ACHN (cell line): Measurements from ENCODE around the gene AMBRA1.

Source experiments
- DNase-seq: peaks from one replicate; pipeline ENCODE4 v3.0.0-alpha.2; 2015
- in situ Hi-C: cut with HindIII; loops from 2 replicates; pipeline ENCODE4 v1.10.0; 2017; ENCODE audit warnings: low sequenced_read_pairs, low pct_ligation_motif_present, low pct_unique_long_range_greater_than_20kb

AMBRA1 gene

DNA sequence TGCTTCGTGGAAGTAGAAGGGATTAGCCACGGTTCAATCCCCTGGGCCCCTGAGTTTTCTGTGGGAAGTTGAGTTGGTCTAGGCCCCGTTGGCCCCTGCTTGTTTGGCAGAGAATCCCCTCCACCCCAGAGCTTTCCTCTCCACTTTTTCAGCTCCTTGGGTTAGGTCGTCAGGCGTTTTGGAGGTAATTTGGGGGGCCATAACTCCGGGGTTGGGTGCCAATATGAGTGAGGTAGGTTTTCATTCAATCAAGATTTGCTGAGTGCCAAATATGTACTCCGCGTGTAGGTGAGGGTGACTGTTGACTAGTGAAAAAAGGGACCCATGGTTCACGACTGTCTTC, 24.1 kb upstream of the AMBRA1 start:
- in situ Hi-C loops = no loop called here
- DNase-seq = no peak

DNA sequence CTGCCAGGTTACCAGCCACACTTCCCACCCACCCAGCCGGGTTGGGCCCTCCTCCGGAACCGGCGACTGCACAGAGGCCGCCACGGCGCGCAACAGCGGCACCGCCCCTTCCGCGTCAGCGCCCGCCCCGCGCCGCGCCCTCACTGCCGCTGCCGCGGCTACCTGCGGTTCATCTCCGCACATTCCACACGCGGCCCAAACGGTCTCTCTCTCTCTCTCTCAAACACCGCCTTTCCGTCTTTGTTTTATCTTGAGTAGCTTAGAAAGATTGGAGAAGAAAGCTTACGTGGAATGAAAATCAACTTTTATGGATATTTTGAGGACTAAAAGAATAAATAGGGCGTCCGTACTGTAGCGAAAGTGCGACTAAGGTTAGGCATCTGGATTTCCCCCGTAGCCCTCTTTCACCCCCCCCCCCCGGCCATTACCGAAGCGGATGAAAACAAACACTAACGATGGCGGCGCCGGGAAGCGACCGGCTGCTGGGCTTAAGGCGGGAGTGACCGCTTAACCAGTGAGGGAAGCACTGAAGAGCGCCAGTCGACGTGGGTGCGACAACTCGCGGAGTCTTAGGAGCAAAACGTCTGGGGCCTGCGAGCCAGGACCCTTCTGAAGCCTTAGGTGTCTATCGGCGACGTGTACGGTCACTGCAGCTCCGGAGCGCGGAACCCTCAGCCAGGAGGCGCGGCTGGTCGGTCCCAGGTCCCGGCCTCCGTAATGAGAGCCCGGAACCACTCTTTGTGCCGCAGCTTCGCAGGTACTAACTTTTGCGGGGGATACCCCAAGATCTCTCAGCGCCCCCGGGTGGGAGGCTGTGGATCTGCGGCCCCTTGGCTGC, 23.5 kb upstream of the AMBRA1 start, which contains the start of the genes ATG13 and HARBI1:
TSS of gene ATG13 (plus strand) at position 420 of the 838 bp plus-strand sequence. CDS start 26,739 bp downstream, outside the sequence.
TSS of gene HARBI1 (minus strand) at position 94 of the 838 bp plus-strand sequence. CDS start 990 bp downstream, outside the sequence.
- DNase-seq = peak; percentile 84
- in situ Hi-C loops = no loop called here

DNA sequence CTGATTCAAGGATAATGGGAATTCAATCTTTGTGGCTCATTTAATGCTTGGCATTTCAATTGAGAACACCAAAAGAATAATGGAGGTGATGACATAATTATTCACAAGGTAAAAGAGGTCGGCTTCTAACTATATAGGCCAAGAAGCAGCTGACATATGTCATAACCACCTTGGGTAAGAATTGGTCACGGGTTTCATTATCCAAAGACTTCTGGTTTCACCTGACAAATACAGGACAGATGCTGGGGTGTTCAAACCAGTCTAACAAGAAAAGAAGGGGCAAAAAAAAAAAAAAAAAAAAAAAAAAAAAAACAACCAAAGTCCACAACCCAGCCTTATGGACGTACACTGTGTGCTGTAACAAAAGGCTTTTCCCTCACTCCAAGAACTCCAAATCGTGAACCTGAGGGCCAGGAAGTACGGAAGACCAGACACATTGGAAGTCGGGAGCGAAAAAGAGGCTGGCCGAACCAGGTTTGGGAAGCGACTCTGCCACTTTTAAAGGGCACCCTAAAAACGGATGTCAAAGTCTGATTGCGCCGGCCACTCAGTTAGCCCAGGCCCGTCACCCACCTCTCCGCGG, 22.8 kb upstream of the AMBRA1 start:
- peak; percentile 18 for DNase-seq
- in situ Hi-C loops = no loop called here

DNA sequence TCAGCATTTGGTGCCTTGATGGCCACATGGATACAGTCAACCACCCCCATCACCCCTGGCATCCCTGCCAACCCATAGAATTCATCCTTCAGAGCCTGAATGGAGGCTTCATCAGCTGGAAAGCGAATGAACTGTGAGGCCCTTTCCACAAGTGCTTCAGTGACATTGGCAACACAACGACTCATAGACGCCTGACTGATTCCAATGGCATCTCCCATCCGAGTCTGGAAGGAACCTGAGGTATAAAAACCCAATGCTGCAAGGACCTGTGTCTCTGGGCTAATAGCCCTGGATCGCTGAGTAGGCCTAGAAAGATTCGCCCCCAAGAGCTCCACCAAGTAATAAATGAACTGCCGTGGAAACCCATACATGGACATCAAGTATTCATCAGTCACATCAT, 21.9 kb upstream of the AMBRA1 start:
- no peak for DNase-seq
- in situ Hi-C loops = no loop called here

DNA sequence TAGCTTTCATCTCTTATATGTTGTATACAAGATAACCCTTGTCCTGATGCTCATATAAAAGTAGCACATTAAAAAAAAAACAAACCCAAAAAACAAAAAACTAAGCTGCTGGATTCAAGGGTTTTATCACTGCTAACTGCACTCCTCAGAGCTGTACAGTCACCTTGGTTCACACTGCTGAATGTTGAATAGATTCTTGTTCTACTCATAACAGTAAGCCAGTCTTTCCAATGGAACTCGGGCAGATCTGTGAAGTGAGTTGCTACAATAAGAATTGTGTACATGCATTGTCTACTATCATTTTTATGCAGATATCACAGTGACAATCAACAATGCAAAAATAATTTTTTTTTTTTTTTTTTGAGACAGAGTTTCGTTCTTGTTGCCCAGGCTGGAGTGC, 18.5 kb upstream of the AMBRA1 start:
- DNase-seq = no peak
- in situ Hi-C loops = no loop called here

DNA sequence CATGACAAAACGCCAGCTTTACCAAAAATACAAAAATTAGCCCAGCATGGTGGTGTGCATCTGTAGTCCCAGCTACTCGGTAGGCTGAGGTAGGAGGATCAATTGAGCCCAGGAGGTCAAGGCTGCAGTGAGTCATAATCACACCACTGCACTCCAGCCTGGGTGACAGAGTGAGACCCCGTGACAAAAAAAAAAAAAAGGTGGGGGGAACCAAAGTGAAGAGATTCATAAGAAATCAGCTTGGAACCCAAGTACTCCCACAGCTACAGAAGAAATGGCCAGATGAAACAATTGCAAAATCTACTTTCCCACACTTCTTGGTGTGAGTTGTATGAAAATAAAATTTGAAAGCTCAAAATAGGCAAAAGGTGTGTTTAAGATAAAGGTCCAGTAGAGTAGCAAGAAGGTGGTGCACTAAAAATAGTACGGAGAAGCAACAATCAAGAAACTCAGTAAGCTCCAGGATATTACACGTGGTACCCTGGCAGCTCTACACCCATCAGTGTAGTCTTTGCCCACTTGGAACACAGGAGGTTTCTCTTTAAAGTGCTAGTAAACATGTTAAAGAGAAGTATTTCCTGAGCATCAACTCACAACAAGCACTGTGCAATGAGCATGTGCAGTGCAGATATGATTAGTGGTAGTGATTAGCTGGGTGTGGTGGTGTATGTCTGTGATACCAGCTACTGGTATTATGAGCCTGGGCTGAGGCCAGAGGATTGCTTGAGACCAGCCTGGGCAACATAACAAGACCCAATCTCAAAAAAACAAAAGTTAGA, 17.9 kb upstream of the AMBRA1 start:
- no peak for DNase-seq
- in situ Hi-C loops = no loop called here

DNA sequence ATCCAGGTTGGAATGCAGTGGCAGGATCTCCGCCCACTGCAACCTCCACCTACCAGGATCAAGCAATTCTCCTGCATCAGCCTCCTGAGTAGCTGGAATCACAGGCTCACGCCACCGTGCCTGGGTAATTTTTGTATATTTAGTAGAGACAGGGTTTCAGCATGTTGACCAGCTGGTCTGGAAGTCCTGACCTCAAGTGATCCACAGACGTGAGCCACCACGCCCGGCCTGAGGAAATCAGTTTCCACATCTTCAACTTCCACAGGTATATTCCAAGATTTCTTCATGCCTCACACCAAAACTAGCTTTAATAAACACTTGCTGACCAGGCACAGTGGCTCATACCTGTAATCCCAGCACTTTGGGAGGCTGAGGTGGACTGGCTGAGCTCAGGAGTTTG, 15.6 kb upstream of the AMBRA1 start:
- in situ Hi-C loops = no loop called here
- DNase-seq = no peak

DNA sequence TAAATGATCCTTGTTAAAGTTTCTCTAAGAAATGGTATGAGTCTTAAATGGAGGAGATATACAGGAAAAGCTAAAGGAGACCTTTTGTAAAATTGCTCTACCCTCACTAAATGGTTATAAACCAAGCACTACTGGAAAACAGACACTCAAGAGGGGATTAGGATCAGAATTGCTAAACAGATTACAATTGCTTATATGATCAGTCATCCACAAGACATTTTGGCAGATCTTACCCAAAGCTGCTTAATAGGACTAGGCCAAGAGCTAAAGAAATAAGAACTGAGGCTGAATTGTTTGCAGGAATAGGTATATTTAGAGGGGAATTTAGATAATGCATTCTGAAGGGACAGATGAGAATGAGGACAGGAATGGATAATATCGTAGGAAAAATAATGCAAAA, 13.7 kb upstream of the AMBRA1 start:
- in situ Hi-C loops = no loop called here
- no peak for DNase-seq

DNA sequence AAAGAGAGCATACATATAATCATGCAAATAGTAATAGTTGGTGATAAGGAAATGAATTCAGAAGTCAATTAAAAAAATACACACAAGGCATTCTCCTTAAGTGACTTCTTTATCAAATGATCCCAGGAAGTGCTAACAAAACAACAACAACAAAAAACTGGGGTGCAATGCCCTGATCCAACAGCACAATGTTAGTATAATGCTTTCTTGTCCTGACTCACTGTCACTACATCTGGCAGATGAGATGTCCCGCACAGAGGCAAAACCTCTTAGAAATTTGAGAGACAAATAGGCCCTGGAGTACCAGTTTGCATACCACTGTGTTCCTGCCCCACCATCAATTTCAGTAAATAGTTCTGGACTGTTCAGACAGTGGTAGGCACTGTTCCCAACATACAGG, 11.0 kb upstream of the AMBRA1 start:
- in situ Hi-C loops = no loop called here
- DNase-seq = no peak

DNA sequence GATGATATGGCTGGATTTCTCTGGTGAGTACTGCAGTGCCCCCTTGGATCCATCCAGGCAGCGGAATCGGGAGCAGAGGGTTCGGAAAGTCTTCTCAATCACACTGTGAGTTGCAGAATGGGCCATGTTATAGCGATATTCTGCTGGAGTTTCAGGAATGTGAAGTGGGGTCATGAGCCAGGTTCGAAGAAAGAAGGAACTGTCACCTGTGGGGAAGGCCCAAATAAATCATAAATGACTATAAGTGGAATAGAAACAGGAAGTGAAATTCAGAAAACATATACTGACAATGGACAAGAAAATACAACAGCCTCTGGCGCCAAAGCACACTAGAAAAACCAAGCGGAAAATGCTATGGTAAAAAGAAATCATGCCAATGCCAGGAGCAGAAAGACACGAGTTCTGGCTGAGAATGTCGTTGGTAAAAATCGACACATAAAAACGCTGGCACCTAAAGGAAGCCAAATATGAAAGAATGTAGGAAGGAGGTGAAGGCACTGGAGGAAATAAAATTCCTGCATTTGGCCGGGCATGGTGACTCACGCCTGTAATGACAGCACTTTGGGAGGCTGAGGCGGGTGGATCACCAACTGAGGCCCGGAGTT, 10.0 kb upstream of the AMBRA1 start:
- DNase-seq = no peak
- in situ Hi-C loops = no loop called here

DNA sequence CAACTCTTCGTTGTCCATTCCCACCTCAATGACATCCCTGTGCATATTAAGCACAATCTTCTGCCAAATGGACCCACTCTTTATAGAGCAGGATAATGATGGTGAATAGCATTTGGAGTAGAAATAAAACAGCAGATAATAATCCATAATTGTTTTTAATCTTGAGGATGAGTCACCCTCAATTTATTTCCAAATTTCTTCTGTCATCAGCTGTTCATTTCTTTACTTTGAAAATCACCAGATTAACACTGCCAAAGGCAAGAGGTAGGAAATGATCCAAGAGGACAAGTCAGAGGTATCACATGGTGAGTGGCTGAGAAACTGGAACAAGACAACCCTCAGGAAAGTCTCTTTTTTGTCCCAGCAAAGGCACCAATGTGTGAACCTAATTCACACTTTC, 7.3 kb upstream of the AMBRA1 start:
- DNase-seq = no peak
- in situ Hi-C loops = no loop called here

DNA sequence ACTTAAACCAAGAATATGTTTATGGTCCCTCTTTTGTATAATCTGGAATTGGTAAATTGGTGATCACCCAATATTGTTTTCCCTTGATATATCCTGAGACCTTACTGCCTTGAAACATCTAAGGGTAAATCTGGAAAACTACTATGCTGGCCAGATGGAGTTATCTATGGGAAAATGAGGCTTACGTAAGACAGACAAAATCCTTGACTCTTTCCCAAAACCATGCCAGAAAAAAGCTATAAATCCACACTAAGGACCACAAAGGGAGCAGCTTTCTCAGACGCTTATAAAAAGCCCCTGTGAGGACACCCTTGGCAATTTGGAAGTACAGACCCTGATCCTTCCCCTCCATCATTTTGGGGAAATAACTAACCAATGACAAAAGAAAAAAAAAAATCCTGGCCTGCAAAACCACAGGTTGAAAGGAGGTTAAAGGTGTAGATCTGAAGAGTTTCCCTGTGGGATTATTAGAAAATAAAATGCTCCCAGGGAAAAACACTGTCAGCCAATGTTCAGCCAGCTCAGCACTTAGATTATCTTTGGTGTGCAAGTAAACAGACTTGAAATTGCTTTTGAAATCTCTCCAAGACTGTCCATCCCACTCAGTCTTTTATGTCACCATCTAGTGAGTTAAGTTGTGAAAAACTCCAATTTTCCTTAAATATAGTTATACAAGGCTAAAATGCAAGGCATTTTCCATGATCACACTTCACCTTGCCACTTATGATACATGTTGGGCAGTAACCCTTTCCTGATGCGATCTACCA, 6.6 kb upstream of the AMBRA1 start:
- DNase-seq = no peak
- in situ Hi-C loops = no loop called here

DNA sequence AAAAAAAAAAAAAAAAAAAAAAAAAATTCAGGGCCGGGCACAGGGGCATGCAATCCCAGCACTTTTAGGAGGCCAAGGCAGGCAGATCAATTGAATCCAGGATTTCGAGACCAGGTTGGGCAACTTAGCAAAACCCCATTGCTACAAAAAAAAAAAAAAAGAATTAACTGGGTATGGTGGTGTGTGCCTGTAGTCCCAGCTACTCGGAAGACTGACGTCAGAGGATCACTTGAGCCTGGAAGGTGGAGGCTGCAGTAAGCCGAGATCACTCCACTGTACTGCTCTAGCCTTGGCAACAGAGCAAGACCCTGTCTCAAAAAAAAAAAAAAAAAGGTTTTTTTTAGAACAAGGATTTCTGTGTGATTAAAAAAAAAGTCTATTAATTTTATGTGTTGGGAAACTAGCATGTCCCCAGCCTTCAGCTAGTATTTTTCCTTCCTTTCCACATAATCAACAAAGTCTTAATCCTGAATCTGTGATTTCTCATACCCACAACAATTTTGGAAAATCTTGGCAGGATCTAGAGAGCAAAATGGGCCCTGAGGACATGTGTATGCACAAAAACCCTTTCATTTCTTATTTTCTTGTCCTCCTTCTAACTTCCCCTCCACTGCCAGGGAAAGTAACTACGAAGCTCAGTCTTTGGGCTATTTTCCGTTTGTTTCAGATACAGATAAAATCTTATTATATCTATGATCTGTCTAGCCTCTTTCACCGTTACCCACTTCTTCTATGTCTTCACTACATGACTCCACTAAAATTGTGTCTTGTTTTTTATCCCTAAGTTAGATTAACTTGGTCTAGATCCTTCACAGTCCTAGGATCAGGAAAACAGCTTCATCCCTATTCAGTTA, 5.7 kb upstream of the AMBRA1 start:
- no peak for DNase-seq
- in situ Hi-C loops = no loop called here

DNA sequence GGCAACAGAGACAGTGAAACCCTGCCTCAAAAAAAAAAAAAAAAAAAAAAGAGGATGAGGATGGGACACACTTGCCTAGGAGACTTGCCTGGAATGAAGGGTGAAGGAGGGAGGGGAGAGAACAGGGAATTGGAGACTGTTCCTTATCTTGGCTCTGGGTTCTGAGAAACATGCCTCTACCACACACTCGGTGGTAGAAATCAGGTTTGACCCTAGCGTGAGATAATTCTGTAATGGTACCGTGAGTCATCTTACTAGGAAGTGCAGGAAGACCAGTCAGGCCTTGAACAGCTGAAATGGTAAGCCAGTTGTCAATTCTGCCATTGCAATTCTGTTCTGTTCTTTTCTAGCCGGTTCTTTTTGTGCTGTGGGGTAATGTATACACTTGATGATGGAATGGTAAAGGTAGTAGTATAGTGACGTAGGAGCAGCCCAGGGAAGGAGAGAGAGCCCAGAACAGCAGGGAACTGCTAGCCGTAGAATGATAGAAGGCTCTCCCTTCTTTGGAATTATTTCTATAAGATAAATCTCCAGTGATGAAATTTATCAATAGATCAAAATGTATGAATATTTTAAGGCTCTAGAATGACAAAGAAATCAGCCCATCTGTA, 3.9 kb upstream of the AMBRA1 start:
- in situ Hi-C loops = no loop called here
- peak; percentile 28 for DNase-seq

DNA sequence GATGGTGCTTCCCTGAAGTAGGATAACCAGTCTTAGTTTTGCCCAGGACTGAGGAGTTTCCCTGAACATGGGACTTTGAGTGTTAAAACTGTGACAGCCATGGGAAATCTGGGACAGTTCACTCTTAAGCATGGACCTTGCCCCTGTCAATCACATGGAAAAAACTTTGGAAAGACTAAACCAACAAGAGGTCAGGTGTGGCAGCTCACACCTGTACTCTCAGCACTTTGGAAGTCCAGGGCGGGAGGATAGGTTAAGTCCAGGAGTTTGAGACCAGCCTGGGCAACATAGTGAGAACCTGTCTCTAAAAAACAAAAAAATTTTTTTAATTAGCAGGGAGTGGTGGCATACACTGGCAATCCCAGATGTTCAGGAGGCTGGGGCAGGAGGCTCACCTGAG, 3.3 kb upstream of the AMBRA1 start:
- no peak for DNase-seq
- in situ Hi-C loops = no loop called here

DNA sequence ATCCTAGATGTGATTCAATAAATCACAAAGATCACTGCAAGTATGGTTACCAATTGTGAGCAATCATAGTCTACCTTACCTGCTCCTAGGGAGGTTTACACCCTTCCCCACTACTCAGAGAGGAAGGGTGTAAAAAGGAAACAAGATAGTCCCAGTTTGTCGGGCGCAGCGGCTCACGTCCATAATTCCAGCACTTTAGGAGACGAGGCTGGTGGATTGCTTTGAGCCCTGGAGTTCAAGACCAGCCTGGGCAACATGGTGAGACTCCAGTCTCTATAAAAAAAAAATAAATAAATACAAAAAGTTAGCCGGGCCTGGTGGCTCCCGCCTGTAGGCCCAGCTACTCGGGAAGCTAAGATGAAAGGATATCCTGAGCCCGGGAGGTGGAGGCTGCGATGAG, 962 bp upstream of the AMBRA1 start:
- in situ Hi-C loops = no loop called here
- DNase-seq = no peak

DNA sequence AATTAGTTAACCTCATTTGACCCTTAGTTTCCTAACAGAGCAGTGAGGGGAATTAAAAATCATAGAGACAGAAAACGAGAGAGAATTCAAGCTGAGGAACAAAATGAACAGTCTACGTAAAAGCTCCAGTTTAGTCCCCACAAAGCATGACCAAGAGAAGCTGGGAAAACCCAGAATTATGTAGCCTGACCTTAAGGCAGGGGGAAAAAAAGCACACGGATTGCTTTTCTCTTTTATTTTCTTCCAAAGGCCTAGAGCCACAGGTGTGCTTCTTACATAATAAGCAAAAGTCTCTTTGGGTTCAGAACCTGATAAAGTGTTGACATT, 514 bp upstream of the AMBRA1 start:
- no peak for DNase-seq
- in situ Hi-C loops = no loop called here
